MCF 10A (cell line): ENCODE data around the gene ANKRD23. TPM values are rescaled to one million over a fixed set of nuclear protein-coding genes. Genes with fewer than 3 reads are reported as not detected.

ENCODE experiments used
- BruUV-seq: library from RNA; stranded (reverse); fragments of 400-500 nt; replicated peaks from 2 replicates; lab custom pipeline; 2021; lab: Mats Ljungman, UMichigan
- CTCF ChIA-PET: fragments of 300-600 bp; sonication (Branson Sonifier 250); formaldehyde crosslinking; extraction: SDS; loops from one replicate; lab custom pipeline; 2021; ENCODE audit warnings: antibody characterized with exemption, inconsistent platforms; lab: Yijun Ruan, JAX
- POLR2A ChIA-PET: fragments of 300-600, 350-650 bp; sonication (Branson Sonifier 250); formaldehyde crosslinking; extraction: SDS; loops from one replicate; lab custom pipeline; 2020; ENCODE audit warnings: antibody characterized with exemption, inconsistent platforms; lab: Yijun Ruan, JAX
- DNase-seq: peaks from one replicate; pipeline ENCODE4 v3.0.0-alpha.2; 2018; ENCODE audit not compliant: unreplicated experiment
- H3K27ac Mint-ChIP-seq: one replicate; pipeline ENCODE4 v1.8.0; 2022; ENCODE audit warnings: mild to moderate bottlenecking, low read depth, mixed read lengths; ENCODE audit not compliant: unreplicated experiment
- H3K27me3 Mint-ChIP-seq: one replicate; pipeline ENCODE4 v1.8.0; 2022; ENCODE audit warnings: mixed read lengths; ENCODE audit not compliant: insufficient read depth, unreplicated experiment
- H3K36me3 Mint-ChIP-seq: one replicate; pipeline ENCODE4 v1.8.0; 2022; ENCODE audit warnings: mild to moderate bottlenecking, moderate library complexity, mixed read lengths; ENCODE audit not compliant: insufficient read depth, unreplicated experiment
- H3K4me1 Mint-ChIP-seq: one replicate; pipeline ENCODE4 v1.8.0; 2022; ENCODE audit warnings: mixed read lengths; ENCODE audit not compliant: insufficient read depth, unreplicated experiment
- H3K4me3 Mint-ChIP-seq: one replicate; pipeline ENCODE4 v1.8.0; 2022; ENCODE audit warnings: mild to moderate bottlenecking, moderate library complexity, mixed read lengths; ENCODE audit not compliant: unreplicated experiment
- H3K9me3 Mint-ChIP-seq: one replicate; pipeline ENCODE4 v1.8.0; 2022; ENCODE audit warnings: mixed read lengths; ENCODE audit not compliant: unreplicated experiment
- intact Hi-C: fragments of 100-400 bp; cut with micrococcal nuclease; formaldehyde crosslinking; loops from 2 replicates; pipeline ENCODE4 v1.14.1; 2022
- total RNA-seq: library from RNA; stranded (reverse); gene quantifications from 2 replicates; pipeline ENCODE4 v1.2.3, GENCODE V29; 2022
- TF ChIP-seq, protein P1 (sequence below): fragments of 200-600 bp; IDR thresholded peaks from one replicate; pipeline ENCODE4 v1.8.0; 2022; ENCODE audit warnings: antibody characterized with exemption, mild to moderate bottlenecking; ENCODE audit not compliant: unreplicated experiment

Gene ANKRD23
- total RNA-seq, 1 experiment from 2014 or later: 3.4 TPM

DNA sequence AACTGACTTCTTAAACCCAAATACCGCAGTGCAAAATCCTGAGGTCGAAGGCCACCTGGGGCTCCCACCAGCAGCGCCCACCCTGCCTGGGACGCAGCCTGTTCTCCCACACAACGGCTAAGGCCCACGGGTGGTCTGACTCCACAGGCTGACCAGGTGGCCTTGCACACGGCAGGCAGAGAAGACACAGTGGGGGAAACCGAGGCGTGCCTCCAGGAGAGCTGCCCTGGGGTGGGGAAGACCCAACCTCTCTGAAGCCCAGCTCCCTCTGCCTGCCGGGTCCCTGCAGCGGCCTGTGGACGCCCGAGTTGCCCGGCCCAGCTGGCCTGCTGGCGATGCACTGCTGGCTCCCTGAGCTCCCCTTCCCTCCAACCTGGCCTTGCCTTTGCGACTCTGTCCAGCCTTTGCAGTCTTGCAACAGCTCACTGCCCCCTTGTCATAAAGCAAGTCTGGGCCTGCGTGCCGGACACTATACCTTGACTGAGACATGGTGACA is 35.8 kb upstream of the ANKRD23 start:
- Mint-ChIP-seq H3K9me3 (no peaks in the 10 kb centered on the region), H3K4me1 (peaks cover 6% of the 10 kb centered on the region), H3K27ac (no peak overlapping the region), H3K27me3 (no peaks in the 10 kb centered on the region), H3K4me3 (no peak overlapping the region), H3K36me3 (no peaks in the 10 kb centered on the region)
- ChIA-PET POLR2A (no interaction called here), CTCF (interaction anchor here (1.1 kb wide), 1 partner anchor 49 kb away, joined by 3 read pairs; no protein-coding TSS in a partner anchor)
- BruUV-seq: no TSS peak
- TF ChIP-seq, protein P1, sequence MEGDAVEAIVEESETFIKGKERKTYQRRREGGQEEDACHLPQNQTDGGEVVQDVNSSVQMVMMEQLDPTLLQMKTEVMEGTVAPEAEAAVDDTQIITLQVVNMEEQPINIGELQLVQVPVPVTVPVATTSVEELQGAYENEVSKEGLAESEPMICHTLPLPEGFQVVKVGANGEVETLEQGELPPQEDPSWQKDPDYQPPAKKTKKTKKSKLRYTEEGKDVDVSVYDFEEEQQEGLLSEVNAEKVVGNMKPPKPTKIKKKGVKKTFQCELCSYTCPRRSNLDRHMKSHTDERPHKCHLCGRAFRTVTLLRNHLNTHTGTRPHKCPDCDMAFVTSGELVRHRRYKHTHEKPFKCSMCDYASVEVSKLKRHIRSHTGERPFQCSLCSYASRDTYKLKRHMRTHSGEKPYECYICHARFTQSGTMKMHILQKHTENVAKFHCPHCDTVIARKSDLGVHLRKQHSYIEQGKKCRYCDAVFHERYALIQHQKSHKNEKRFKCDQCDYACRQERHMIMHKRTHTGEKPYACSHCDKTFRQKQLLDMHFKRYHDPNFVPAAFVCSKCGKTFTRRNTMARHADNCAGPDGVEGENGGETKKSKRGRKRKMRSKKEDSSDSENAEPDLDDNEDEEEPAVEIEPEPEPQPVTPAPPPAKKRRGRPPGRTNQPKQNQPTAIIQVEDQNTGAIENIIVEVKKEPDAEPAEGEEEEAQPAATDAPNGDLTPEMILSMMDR: no peak
- intact Hi-C loops: no loop called here
- no peak for DNase-seq

DNA sequence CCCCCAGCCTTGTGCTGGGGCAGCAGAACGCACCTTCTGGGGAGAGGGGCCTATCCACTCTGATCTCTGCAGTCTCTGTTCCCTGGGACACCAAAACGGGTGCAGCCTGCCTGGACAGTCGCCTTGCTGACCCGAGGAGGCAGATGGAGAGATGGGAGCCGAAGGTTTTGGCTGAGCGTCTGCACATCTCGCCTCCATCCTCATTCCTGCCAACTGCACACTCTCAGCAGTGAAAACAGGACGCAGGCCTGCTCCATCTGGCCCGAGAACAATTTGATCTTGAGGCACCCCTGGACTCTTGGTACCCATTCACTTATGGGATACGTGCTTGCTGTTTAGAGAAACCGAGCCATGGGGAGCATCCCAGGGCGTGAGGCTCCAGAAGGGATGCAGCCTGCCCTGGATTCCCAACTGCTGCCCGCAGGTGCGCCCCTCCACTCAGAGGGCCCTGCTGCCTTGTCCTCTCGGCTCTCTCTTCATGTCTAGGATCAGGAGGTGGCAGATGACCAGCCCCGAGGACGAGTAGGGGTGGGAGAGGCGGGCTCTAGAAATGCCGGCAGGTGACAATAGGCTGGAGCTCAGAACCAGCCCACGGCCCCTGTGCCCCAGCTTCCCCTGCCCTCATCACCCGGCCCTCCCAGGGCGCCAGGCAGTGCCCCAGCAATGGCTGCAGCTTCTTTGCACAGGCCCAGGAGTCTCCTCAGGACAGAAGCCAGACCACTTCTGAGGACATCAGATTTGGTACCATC is 35.1 kb upstream of the ANKRD23 start:
- H3K27ac Mint-ChIP-seq: no peak overlapping the region
- no peak overlapping the region for H3K4me3 Mint-ChIP-seq
- no peaks in the 10 kb centered on the region for H3K36me3 Mint-ChIP-seq
- intact Hi-C loops: no loop called here
- peaks cover under 1% of the 10 kb centered on the region for H3K4me1 Mint-ChIP-seq
- BruUV-seq: no TSS peak
- no peak for DNase-seq
- ChIA-PET CTCF (interaction anchor here (0.6 to 1.1 kb wide), 2 partner anchors 49 to 332 kb away, joined by 3 read pairs; no protein-coding TSS in a partner anchor), POLR2A (no interaction called here)
- no peaks in the 10 kb centered on the region for H3K27me3 Mint-ChIP-seq
- TF ChIP-seq, protein P1: no peak
- H3K9me3 Mint-ChIP-seq: no peaks in the 10 kb centered on the region

DNA sequence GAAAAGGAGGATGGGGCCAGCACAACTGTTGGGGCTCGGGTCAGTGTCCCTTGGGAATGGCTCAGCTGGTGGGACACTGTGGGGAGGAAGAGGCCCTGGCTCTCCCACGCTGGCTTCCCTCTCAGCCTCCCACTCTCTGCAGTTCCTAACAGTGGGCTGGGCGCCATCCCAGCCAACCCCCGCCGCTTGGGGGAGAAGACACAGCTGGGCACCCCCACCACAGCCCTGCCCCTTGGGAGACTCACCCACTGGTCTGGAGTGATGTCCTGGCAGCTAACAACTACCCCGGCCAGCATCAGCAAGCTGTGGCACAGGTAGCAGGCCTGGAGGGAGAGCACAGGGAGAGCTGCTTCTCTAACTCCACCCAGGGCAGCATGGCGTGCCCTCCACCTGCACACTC is 34.4 kb upstream of the ANKRD23 start:
- POLR2A ChIA-PET: no interaction called here
- H3K4me3 Mint-ChIP-seq: no peak overlapping the region

GRCh38 chr2:96877631-96878092 is 33.8 kb upstream of the ANKRD23 start:
- TF ChIP-seq, protein P1: no peak
- Mint-ChIP-seq H3K27ac (no peak overlapping the region), H3K9me3 (no peaks in the 10 kb centered on the region), H3K4me3 (no peak overlapping the region), H3K27me3 (no peaks in the 10 kb centered on the region), H3K4me1 (no peaks in the 10 kb centered on the region), H3K36me3 (no peaks in the 10 kb centered on the region)
- intact Hi-C loops: no loop called here
- no TSS peak for BruUV-seq
- POLR2A ChIA-PET: interaction anchor here (1.2 kb wide), 1 partner anchor 8 kb away, joined by 3 read pairs; no protein-coding TSS in a partner anchor
- CTCF ChIA-PET: interaction anchor here (0.6 to 0.7 kb wide), 2 partner anchors 155 to 799 kb away, joined by 3 read pairs; no protein-coding TSS in a partner anchor
- no peak for DNase-seq

More for the DNA sequence above, 34.4 kb upstream of the ANKRD23 start:
- no peaks in the 10 kb centered on the region for H3K36me3 Mint-ChIP-seq
- TF ChIP-seq, protein P1: no peak
- no peaks in the 10 kb centered on the region for H3K4me1 Mint-ChIP-seq
- intact Hi-C loops: no loop called here
- CTCF ChIA-PET: interaction anchor here (0.6 to 0.7 kb wide), 2 partner anchors 155 to 332 kb away, joined by 3 read pairs; no protein-coding TSS in a partner anchor
- no peaks in the 10 kb centered on the region for H3K27me3 Mint-ChIP-seq
- H3K27ac Mint-ChIP-seq: no peak overlapping the region
- H3K9me3 Mint-ChIP-seq: no peaks in the 10 kb centered on the region
- BruUV-seq: no TSS peak
- no peak for DNase-seq
